GM19351 (cell line): ENCODE data around the gene AEBP2.

Source experiments
- ATAC-seq: cut with Tn5 transposase; IDR thresholded peaks from one replicate; pipeline ENCODE4 v1.9.1; 2021; ENCODE audit warnings: mild to moderate bottlenecking, moderate library complexity; ENCODE audit not compliant: unreplicated experiment

AEBP2 gene

DNA sequence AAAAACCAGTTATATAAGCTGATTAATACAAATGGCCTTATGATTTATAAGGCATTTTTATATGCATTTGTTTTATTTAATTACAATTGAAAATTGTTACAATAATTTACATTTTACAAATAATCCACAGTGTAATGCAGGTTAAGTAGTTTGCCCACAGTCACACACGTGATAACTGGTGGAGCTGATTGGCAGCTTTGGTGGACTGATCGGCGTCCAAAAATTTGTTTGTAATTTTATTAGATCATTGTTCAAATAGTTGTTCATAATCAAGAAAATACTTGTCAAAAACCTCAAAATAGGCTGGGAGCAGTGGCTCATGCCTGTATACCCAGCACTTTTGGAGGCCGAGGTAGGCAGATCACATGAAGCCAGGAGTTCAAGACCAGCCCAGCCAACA, 59.7 kb downstream of the AEBP2 start:
- no peak for ATAC-seq

DNA sequence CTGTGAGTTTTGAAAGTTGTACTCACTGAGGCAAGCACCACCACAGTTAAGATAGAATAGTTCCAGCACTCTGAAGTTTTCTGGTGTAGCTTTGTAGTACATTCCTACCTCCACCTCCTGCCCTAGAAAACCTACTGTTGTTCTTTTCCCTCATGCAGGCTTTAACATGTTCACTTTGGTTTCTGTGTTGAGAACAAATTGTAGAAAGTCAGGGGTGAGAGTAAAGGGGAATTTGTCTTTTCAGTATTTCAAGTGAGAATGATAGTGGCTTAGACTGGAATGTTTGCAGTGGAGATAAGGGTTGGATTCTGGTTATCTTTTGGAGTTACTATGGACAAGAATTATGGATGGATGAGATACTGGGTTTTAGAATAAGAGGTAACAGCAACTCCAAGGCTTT, 67.2 kb downstream of the AEBP2 start:
- ATAC-seq: no peak

DNA sequence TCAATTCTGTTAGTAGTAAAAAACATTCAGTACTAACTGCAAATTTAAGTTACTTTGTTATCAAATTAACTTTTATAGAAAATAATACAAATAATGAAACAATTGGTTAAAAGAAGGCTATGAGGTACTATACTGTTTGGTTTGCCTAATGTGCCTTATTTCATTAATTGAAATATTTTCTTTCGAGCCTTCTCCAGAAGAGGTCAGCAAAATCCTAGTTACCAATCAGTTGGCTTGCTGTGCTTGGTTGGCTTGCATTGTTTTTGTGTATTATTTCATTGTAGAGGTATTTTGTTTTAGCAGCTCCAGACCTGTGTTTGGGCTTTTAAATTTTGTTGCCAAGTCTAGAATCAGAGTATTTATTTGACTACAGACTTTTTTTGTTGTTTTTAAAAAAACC, 68.5 kb downstream of the AEBP2 start:
- no peak for ATAC-seq

DNA sequence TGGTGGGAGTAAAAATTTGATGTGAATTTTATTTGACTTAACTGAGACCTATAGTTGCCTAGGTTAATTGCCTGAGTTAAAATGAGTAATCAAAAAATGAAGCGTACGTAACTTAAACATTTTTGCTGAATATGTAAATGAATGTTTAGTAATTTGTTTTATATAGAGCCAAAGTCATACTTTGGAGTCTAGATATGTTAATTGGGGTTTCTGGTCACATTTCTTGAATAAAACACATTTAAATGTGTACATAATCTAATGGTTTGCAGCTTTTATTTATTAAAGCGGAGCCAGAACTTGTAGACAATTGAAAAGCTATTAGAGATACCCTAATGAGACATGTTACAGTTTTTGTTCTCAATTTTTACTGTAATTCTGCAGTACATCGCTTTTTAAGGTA, 71.2 kb downstream of the AEBP2 start:
- ATAC-seq: no peak

DNA sequence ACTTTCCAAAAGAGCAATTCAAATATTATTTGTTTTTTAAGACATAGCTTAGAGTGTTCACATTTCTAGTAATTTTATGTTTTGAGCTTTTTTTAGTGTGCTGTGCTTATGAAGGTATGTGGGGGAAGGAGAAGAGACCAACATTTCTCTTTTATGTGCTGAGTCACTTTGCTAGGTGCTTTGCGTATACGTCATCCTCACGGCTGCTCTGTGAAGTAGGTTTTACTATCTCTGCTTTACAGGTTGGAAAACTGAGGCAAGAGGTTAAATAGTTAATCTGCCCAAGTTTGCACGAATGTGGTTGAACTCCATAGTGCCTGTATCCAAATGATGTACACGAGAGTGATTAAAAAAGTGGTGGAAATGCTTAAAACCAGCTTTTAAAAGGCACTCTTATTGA, 75.9 kb downstream of the AEBP2 start:
- no peak for ATAC-seq

DNA sequence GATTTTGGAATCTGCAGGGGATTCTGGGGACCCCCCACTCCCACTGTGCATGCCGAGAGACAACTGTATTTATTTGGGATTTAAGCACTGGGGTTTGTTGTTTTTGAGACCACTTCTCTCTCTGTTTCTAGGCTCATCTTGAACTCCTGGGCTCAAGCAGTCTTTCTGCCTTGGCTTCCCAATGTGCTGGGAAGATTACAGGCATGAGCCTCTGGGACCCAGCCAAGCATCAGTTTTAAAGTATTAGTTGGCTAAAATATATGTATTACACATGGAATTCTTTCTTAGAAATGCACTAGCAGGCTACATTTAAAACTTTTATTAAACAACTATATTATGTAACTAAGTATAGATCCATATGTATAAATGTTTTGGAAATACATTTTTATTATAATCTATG, 78.3 kb downstream of the AEBP2 start:
- ATAC-seq: no peak

DNA sequence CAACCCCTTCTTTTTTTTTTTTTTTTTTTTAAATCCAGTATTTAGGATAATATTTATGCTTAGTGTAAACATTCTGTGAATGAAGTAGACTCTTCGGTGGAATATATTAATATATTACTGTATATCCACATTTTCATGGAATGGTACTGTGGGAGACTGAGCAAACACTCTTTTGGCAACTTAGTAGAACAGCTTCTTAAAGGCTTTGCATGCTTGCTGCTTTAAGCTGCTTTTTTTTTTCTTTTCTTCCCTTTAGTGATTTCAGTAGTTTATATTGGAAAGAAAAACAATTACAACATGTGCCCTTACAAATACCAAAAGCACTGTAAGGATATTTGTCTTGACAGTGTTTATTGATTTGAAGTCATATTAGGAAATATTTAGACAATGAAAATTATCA, 78.9 kb downstream of the AEBP2 start:
- ATAC-seq: no peak

DNA sequence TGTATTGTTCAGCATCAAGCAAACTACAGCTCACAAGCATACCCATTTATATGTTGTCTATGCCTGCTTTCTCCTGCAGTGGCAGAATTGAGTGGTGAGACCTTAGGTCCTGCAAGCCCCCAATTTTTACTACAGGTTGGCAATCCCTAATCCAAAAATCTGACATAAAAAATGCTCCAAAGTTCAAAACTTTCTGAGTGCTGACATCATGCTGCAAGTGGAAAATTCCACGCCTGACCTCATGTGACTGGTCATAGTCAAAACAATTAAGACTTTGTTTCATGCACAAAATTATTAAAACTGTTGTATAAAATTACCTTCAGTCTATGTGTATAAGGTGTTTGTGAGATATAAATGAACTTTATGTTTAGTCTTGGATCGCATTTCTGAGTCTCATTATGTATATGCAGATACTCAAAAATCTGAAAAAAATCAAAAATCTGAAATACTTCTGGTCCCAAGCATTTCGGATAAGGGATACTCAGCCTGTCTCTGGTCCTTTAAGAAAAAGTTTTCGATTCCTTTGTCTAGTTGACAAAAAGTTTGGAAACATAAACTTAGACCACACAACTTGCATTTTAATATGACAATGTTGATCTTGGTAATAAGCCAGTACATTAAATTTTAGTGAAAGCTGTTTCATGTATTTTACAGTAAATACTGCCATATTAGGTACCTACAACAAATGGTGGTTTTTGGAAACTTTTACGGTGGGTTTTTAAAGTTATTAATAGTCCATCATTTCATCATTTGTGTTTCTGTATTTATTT, 81.5 kb downstream of the AEBP2 start:
- no peak for ATAC-seq

DNA sequence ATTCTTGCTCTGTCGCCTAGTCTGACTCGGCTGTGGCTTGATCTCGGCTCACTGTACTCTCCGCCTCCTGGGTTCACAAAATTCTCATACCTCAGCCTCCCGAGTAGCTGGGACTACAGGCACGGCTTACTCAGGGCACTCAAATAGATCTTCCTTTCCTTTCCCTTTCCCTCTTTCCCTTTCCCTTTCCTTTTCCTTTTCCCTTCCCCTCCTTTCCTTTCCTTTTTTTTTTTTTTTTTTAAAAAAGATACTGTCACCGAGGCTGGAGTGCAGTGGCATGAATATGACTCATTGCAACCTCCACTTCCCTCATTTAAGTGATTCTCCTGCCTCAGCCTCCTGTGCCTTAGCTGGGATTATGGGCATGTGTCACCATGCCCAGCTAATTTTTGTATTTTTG, 86.0 kb downstream of the AEBP2 start:
- no peak for ATAC-seq

DNA sequence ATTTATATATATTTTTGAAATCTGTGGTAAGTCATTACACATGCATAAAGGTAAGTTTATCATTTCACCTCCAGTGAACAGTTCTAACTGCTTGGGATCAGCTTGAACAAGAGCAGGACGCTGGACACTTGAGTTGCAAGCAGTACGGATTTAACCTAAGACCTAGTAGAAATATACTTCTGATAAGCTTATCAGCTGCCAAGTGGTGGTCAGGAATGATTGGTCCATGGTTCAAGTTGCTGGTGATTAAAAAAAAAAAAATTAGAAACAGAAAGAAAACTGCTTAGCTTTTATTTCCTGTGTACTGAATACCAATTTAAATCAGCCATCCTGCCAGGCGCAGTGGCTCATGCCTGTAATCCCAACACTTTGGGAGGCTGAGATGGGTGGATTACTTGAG, 88.6 kb downstream of the AEBP2 start:
- no peak for ATAC-seq

DNA sequence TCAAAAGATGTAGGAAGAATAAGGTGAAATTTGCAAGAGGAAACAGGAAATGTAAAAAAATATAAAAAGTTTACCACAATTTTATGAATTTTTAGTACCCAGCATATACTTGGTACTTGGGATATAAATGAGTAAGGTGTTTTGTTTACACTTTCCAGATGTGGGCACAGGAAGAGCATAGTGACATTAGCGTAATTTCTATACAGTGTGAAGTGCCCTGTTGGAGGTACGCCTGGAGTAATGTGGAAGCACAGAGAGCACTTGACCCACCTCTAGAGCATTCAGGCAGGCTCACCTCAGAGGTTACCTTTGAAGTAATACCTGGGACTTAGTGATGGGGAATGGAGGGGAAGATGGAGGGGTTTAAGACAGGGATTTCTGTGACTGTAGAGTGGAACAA, 89.5 kb downstream of the AEBP2 start:
- no peak for ATAC-seq

DNA sequence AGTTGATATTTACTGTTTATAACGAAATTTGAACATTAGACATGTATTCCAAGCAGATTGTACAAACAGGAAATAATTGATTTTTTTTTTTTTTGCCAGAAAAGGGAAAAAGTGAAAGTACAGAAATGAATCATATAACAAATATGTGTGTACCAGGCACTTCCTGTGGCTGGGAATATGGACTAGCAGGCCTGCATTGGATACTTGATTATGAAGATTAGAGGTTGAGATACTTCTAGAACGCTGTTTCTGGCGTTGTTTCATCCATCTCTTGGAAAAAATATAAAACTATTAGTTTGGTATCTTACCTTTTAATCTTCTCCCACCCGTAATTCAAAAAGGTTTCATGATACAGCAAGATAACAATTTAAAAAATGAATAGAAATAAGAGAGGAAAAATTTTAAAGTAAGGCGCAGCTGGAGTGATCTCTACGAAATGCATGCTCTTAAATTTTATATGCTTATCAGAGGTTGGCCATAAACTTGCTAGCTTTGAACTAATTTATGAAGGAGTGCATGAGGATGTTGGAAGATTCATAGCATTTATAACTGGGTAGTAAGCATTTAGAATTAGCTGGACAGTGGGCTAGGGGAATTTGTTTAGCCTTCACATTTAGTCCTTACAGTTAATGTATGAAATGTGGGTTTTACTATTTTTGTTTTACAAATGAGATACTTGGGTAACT, 90.8 kb downstream of the AEBP2 start:
- no peak for ATAC-seq

DNA sequence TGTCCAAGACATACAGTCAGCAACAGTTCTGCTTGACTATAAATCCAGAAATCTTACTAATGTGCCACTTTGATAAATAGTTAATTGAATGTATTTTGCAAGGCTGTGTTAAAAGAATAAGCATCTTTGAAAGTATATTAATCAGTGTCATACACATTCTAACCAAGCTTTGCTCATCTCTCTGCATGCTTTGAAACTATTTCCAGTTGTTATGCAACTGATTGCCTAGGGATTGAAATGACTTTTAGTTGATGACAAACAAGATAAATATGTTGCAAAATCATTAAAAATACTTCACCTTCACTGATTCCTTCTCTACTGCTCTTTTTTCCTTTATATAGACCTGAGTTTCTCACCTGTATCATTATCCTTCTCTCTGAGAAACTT, 91.3 kb downstream of the AEBP2 start:
- ATAC-seq: no peak

DNA sequence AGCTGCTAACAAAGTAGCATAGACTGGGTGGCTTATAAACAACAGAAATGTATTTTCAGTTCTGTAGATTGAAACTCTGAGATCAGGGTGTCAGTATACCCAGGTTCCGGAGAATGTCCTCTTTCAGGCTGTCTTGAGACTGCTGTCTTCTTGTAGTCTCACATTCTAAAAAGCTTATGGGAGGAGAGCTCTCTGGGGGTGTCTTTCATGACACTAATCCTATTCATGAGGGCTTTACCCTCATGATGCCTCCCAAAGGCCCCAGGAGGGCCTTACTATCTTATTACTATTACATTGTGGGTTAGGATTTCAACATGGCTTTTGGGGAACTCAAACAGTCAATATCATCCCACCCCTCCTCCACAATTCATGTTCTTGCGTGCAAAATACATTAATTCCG, 94.3 kb downstream of the AEBP2 start:
- no peak for ATAC-seq

DNA sequence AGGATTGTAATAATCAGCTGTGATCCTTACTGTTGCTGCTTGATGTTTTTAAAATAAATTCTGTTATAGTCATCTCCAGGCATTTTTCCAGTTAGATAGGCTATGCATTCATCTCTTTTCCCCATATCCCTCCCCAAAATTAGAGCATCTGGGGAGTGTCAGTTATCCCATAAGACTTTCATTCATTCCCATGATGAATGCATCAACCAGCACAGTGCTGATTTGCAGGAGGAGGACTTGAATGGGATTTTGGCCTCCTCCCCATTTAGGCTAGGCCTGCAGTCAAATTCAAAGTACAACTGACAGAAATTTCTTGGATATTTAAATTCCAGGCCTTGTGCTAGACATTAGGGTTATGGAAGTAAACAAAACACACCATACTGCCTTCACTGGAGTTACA, 99.8 kb downstream of the AEBP2 start:
- ATAC-seq: no peak

DNA sequence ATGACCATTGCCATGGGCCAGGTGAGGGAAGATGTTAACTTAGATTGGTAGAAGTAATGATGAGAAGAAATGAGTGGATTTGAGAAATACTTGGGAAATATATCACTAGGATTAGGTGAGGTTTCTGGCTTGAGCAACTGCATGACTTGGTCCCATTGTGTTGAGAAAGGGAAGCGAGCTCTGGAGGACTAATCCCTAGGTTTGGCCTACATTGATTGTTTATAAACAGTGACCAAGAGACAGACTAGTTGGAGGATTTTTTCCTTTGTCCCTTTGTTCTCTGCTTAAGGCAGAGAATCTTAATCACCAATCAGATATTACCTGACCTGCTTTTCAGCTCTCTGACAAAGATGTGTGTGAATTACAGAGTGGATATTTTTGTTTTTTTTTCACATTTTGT, 100.5 kb downstream of the AEBP2 start:
- ATAC-seq: no peak

DNA sequence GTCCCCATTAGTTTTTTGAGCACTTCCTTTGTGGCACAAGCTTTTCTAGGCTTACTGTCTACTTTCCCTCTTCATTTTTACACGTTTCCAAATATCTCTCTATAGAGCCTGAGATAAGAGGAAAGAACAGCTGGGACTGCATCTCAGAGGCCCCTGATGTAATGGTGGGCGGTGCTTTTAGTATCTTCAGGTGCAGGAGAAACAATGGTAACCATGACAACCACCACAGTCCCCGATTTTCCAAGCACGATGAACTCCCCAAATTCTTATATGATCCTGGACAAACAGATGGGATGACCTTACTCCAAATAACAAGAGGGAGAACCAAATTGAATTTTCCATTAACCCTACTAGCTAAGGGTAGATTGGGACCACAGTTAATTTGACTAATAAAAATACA, 103.3 kb downstream of the AEBP2 start:
- no peak for ATAC-seq

DNA sequence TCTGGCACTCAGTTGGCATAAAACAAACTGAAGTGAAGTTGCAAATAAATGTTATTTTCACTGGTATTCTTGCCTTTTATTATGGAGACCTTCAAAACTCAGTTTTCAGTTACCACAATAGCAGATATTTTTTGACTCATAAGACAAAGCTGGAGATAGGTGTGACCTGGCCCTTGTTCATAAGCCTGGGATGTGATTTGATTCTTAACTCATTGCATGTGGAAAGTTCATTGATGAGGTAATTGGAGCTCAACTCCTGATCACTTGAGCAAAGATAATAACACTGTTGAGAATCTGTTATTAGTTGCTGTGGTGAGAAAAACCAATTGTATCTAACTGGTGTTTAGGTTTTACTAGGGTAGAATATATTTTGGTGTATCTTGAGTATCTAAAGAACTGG, 105.1 kb downstream of the AEBP2 start:
- no peak for ATAC-seq

DNA sequence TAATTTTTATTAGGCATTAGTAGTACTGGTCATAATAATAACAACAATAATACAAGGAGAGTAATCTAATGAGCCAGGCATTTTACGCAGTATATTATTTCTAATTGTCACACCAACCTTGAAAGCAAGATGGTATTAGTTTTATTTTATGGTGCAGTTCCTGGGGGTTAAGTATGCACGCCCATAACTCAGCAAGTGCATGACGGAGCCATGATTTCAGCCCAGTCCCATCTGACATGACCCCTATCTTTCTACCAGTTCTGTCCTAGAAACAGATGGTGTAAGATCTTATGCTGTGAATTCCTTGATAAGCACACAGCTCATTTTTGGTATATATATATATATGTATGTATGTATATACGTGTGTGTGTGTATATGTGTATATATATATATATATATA, 106.0 kb downstream of the AEBP2 start:
- ATAC-seq: no peak

DNA sequence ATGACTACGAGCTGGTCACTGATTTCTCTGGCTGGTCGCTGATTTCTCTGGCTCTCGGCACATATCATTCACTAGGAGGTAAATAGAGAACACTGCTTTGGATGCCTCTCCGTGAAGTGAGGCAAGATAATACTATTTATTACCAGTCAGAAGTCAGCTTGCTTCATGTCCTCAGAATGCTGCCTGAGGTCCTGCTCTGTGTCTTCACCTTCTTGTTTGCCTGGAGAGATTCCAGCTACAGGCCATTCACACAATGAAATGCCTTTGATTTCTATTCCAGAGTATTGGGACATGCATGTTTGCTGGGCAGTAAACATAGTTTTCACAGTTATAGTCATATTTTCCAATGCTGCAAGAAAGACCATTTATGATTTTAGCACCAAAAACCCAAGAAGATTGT, 106.7 kb downstream of the AEBP2 start:
- no peak for ATAC-seq

DNA sequence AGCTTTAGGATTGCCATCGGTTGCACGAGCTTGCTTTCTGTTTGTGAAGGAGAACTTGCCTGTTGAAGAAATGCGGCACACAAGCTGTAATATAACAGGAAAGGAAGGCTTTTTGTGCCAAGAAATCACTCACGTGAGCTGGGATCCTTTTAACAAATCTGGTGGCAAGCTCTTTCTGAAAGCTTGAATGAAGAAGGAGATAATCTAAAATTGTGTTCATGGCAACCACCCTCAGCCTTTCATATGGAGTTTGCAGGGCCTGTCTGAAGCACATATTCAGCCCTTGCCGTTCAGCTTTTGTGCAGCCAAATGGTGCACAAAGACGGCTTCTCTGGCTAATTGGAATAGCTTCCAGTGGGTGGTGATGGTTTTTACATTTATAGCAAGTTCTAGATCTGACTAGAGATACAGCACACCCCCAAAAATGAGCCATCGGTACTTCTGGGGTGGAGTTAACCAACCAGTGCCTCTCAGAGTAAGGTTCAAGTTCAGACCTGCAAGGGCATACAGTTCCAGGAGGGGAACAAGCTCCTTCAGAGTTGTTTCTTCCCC, 107.4 kb downstream of the AEBP2 start:
- no peak for ATAC-seq

DNA sequence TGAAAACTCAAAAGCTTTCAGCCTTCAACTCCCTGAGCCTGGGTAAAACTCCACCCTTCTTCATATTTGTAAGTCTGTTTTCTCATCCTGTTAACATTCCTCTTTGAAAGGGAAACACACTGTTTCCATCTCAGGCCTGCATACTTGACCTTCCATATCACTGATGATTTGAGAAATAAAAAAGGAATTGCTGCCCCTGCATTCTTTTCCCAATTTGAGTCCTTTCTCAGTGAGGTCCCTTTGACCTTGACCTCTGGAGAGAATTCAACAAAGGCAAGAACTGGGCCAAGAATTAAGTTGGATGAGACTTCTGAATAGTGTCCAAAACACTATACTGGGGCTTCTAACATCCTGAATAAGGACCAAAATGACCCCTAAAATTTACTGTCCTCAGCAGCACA, 108.0 kb downstream of the AEBP2 start:
- no peak for ATAC-seq

DNA sequence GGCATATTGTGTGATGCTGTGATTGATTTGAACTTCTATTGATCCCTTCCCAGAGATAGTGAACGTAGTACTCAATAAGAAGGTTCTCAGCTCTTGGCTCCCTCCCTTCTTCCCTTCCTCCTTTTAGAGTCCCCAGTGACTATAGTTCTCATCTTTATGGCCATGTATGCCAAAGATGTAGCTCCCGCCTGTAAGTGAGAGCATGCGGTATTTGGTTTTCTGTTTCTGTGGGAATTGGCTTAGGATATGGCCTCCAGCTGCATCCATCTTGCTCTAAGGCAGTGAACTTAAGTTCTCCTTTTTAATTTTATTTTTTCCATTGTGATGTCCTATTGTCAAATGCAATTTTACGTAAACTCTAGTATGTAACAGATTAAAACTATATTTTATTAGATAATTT, 109.5 kb downstream of the AEBP2 start:
- ATAC-seq: no peak
